ENCODE data around the gene SDSL.
A peak's percentile ranks its signal among the peaks of the same experiment; 100 is the strongest.

Gene SDSL

GRCh38 chr12:113453330-113453729, 31.1 kb downstream of the SDSL start:
- TF ChIP-seq CTCF (conservative IDR thresholded peaks at IDR 0.05) (no peak), ZFX (IDR thresholded peaks at IDR 0.05) (no peak)
- no peak overlapping the region for H3K27ac ChIP-seq

- TF ChIP-seq CTCF (conservative IDR thresholded peaks at IDR 0.05) (no peak), ZFX (IDR thresholded peaks at IDR 0.05) (no peak)
- H3K27ac ChIP-seq, result no peak overlapping the region
Observed at GRCh38 chr12:113456199-113456598, 34.0 kb downstream of the SDSL start.

- no peak for TF ChIP-seq ZFX (IDR thresholded peaks at IDR 0.05)
- TF ChIP-seq CTCF (conservative IDR thresholded peaks at IDR 0.05), result no peak
- no peak overlapping the region for H3K27ac ChIP-seq
Observed at GRCh38 chr12:113456761-113457160, 34.6 kb downstream of the SDSL start.

GRCh38 chr12:113457185-113457584, 35.0 kb downstream of the SDSL start:
- H3K27ac ChIP-seq, result no peak overlapping the region
- no peak for TF ChIP-seq CTCF (conservative IDR thresholded peaks at IDR 0.05)
- TF ChIP-seq ZFX (IDR thresholded peaks at IDR 0.05), result no peak

- TF ChIP-seq CTCF (conservative IDR thresholded peaks at IDR 0.05) (no peak), ZFX (IDR thresholded peaks at IDR 0.05) (no peak)
- H3K27ac ChIP-seq, result no peak overlapping the region
Observed at GRCh38 chr12:113457710-113458109, 35.5 kb downstream of the SDSL start.

GRCh38 chr12:113459981-113460380, 37.8 kb downstream of the SDSL start:
- TF ChIP-seq ZFX (IDR thresholded peaks at IDR 0.05), result no peak
- no peak for TF ChIP-seq CTCF (conservative IDR thresholded peaks at IDR 0.05)
- H3K27ac ChIP-seq, result no peak overlapping the region

GRCh38 chr12:113461666-113462065, 39.5 kb downstream of the SDSL start:
- no peak overlapping the region for H3K27ac ChIP-seq
- no peak for TF ChIP-seq ZFX (IDR thresholded peaks at IDR 0.05)

GRCh38 chr12:113462117-113462774, 40.1 kb downstream of the SDSL start:
- no peak overlapping the region for H3K27ac ChIP-seq
- TF ChIP-seq ZFX (IDR thresholded peaks at IDR 0.05) (no peak), CTCF (conservative IDR thresholded peaks at IDR 0.05) (peak; percentile 83)
